BJ (cell line): ENCODE data around the gene WDR54. TPM values are rescaled to one million over a fixed set of nuclear protein-coding genes. Genes with fewer than 3 reads are reported as not detected.
A peak's percentile ranks its signal among the peaks of the same experiment; 100 is the strongest.

Experiments
- CTCF ChIA-PET: fragments of 350-600 bp; formaldehyde crosslinking; extraction: SDS; loops from one replicate; lab custom pipeline; 2021; ENCODE audit warnings: antibody characterized with exemption, inconsistent platforms; lab: Yijun Ruan, JAX
- POLR2A ChIA-PET: fragments of 300-600 bp; sonication (Branson Sonifier 250); formaldehyde crosslinking; extraction: SDS; loops from one replicate; lab custom pipeline; 2021; ENCODE audit warnings: antibody characterized with exemption; lab: Charles Lee
- DNase-seq: peaks from one replicate; pipeline ENCODE4 v3.0.0-alpha.2; 2011; ENCODE audit warnings: low read depth
- H3K27me3 ChIP-seq: 2 replicates; pipeline ENCODE4 v1.6.0; 2011; ENCODE audit warnings: low read length; ENCODE audit not compliant: control insufficient read depth, insufficient read depth
- H3K36me3 ChIP-seq: 2 replicates; pipeline ENCODE4 v1.5.1; 2011; ENCODE audit warnings: low read length; ENCODE audit not compliant: control insufficient read depth, insufficient read depth
- H3K4me3 ChIP-seq: 2 replicates; pipeline ENCODE4 v1.5.1; 2011; ENCODE audit warnings: low read depth, mild to moderate bottlenecking, control low read depth, low read length
- CTCF ChIP-seq: IDR thresholded peaks from 2 replicates; pipeline ENCODE4 v1.5.1; 2011; ENCODE audit warnings: low read depth, mild to moderate bottlenecking, control low read depth, inconsistent platforms, low read length, moderate library complexity; ENCODE audit not compliant: insufficient read depth
- polyA plus RNA-seq: library from polyadenylated mRNA; depleted of rRNA; stranded (reverse); fragments of >200 nt; gene quantifications from 2 replicates; pipeline ENCODE4 v1.2.3, GENCODE V29; 2011; rRNA removed

Gene WDR54
- polyA plus RNA-seq, 1 experiment: 42.9 TPM

DNA sequence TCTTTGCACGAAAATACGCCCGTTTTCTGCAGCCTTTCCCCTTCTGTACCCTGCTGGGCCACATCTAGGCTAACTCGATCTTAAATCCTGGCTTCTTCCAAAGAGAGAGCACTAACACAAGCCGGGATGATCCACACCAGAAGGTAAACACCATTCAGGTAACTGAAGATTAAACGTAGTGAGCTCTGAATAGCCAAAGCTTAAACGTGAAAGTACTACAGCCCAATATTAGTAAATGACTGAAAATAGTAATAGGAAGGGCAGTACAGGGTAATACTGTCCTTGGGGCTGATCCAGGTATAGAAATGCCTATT lies 51.4 kb downstream of the WDR54 start:
- DNase-seq: no peak
- ChIA-PET CTCF (interaction anchor here (0.8 to 2.7 kb wide), 4 partner anchors 9 to 116 kb away, joined by 3 to 10 read pairs (median 4); partner anchors contain the start of genes CCDC142 and TTC31), POLR2A (interaction anchor here (0.9 kb wide), 1 partner anchor 18 kb away, joined by 3 read pairs; the partner anchor contains the start of gene INO80B)
- peaks cover 17% of the 10 kb centered on the region for H3K36me3 ChIP-seq
- no peaks in the 10 kb centered on the region for H3K27me3 ChIP-seq
- H3K4me3 ChIP-seq: peak overlapping the region; percentile 76
- TF ChIP-seq CTCF: no peak

GRCh38 chr2:74474481-74474880 lies 53.0 kb downstream of the WDR54 start:
- Histone ChIP-seq H3K4me3 (no peak overlapping the region), H3K27me3 (no peaks in the 10 kb centered on the region), H3K36me3 (peaks cover 17% of the 10 kb centered on the region)
- ChIA-PET CTCF (interaction anchor here (1.1 to 2.7 kb wide), 3 partner anchors 8 to 111 kb away, joined by 3 to 10 read pairs (median 3); partner anchors contain the start of genes CCDC142 and TTC31), POLR2A (no interaction called here)
- no peak for TF ChIP-seq CTCF
- DNase-seq: no peak

DNA sequence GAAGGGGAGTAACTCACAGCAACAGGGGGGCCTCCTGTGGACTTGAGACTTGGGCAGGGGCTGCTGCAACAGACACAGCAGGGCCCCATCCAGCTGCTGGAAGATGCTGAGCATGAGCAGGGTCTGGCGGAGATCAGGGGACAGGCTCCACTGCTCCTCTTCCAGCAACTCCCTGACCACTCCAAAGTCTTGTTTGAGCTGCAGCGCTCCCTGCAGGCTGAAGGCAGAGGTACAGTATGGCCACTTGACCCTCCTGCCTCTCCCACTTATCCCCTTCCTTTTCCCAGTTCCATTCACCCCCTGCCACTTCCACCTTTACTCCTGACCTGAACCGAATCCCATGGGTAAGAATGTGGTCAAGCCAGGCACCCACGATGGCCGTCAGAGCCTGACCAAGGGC lies 53.4 kb downstream of the WDR54 start:
- TF ChIP-seq CTCF: peak; percentile 17; the same call in 1 of the 2 replicates
- Histone ChIP-seq H3K27me3 (no peaks in the 10 kb centered on the region), H3K4me3 (no peak overlapping the region), H3K36me3 (peaks cover 17% of the 10 kb centered on the region)
- DNase-seq: no peak
- CTCF ChIA-PET: interaction anchor here (1.1 to 2.7 kb wide), 3 partner anchors 7 to 111 kb away, joined by 3 to 10 read pairs (median 3); partner anchors contain the start of genes CCDC142 and TTC31
- POLR2A ChIA-PET: no interaction called here

Other genes starting within 250 kb of the WDR54 start
- gene MOB1A, start 242.9 kb upstream of the WDR54 start, polyA plus RNA-seq: 19.1 and 42.8 TPM in 2 replicates
- 282 and 380 TPM in 2 replicates for gene MTHFD2, start 223.1 kb upstream of the WDR54 start, polyA plus RNA-seq
- 0.07 and 0.16 TPM in 2 replicates for gene SLC4A5, start 78.3 kb upstream of the WDR54 start, polyA plus RNA-seq
- gene DCTN1, start 41.4 kb upstream of the WDR54 start, polyA plus RNA-seq: 136 and 193 TPM in 2 replicates
- 0.18 and 0.67 TPM in 2 replicates for gene C2orf81, start 111 bp upstream of the WDR54 start, polyA plus RNA-seq
- gene RTKN, start 20.2 kb downstream of the WDR54 start, polyA plus RNA-seq: 8.3 and 12.4 TPM in 2 replicates
- gene INO80B, start 33.4 kb downstream of the WDR54 start, polyA plus RNA-seq: 5.6 and 6.4 TPM in 2 replicates
- 55.7 and 92.0 TPM in 2 replicates for gene WBP1, start 36.7 kb downstream of the WDR54 start, polyA plus RNA-seq
- gene MOGS, start 43.7 kb downstream of the WDR54 start, polyA plus RNA-seq: 35.5 and 59.5 TPM in 2 replicates
- 38.9 and 41.2 TPM in 2 replicates for gene MRPL53, start 51.0 kb downstream of the WDR54 start, polyA plus RNA-seq
- 4.5 and 6.2 TPM in 2 replicates for gene CCDC142, start 61.3 kb downstream of the WDR54 start, polyA plus RNA-seq
- gene TTC31, start 61.4 kb downstream of the WDR54 start, polyA plus RNA-seq: 19.4 and 26.0 TPM in 2 replicates
- gene LBX2, start 77.9 kb downstream of the WDR54 start, polyA plus RNA-seq: 0.37 and 0.61 TPM in 2 replicates
- gene PCGF1, start 86.0 kb downstream of the WDR54 start, polyA plus RNA-seq: 28.7 and 30.6 TPM in 2 replicates
- gene TLX2, start 92.7 kb downstream of the WDR54 start, polyA plus RNA-seq: not detected in 2 replicates
- gene DQX1, start 104.5 kb downstream of the WDR54 start, polyA plus RNA-seq: 0.12 TPM in 1 of 2 replicates, not detected in the other
- 79.5 and 104 TPM in 2 replicates for gene AUP1, start 108.0 kb downstream of the WDR54 start, polyA plus RNA-seq
- gene HTRA2, start 108.2 kb downstream of the WDR54 start, polyA plus RNA-seq: 26.0 and 36.1 TPM in 2 replicates
- gene LOXL3, start 132.2 kb downstream of the WDR54 start, polyA plus RNA-seq: 95.8 and 130 TPM in 2 replicates
- gene DOK1, start 133.0 kb downstream of the WDR54 start, polyA plus RNA-seq: 19.8 and 28.7 TPM in 2 replicates
- 0.33 and 0.47 TPM in 2 replicates for gene M1AP, start 226.6 kb downstream of the WDR54 start, polyA plus RNA-seq
- gene SEMA4F, start 232.5 kb downstream of the WDR54 start, polyA plus RNA-seq: 8.4 and 10.2 TPM in 2 replicates